CD1c-positive myeloid dendritic cell (primary cell): ENCODE measurements around the gene YWHAE.
"Not testable (repeated sequence)": the region's sequence is repeated elsewhere in the genome, so short reads cannot be mapped to it uniquely, and the experiment has no call there.

Experiments
- DNase-seq: peaks from one replicate; pipeline ENCODE4 v3.0.0-alpha.2; 2016; ENCODE audit errors: extremely low spot score

Gene YWHAE

DNA sequence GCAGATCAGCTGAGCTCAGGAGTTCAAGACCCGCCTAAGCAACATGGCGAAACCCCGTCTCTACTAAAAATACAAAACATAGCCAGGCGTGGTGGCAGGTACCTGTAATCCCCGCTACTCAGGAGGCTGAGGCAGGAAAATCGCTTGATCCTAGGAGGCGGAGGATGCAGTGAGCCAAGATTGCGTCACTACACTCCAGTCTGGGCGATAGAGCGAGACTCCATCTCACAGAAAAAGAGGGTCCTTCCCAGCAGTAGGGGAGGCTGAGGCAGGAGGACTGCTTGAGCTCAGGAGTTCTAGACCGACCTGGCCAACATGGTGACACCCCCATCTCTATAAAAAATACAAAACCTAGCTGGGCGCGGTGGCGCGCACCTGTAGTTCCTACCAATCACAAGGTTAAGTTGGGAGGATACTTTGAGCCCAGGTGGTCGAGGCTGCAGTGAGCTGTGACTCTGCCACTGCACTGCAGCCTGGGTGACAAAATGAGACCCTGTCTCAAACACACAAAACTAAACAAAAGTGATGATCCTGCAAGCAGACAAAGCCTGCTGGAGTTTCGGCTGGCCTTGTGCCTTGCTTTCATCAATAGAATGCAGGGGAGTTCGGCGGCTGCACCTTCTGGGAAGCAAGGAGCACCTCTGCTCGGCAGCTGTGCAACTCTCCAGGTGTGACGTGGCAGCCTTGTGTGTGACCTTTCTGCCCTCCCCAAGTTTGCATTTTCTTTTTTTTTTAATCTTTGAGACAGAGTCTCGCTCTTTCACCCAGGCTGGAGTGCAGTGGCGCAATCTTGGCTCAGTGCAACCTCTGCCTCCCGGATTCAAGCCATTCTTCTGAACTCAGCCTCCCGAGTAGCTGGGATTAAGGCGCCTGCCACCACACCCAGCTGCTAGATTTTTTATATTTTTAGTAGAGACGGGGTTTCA lies 12.4 kb upstream of the YWHAE start:
- no peak for DNase-seq

DNA sequence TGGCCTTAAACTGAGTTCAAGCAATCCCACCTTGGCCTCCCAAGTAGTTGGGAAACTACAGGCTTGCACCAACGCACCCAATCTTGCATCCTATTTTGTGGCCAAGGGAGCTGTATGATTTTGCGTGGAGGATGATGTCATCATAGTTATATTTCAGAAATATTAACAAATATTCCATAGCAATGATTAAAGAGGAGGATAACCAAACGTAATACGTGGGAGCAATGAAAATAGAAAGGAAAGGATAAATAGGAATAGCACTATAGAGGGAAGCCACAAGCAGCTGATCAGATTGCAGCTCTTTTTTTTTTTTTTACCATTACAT lies 2.2 kb upstream of the YWHAE start:
- DNase-seq: no peak

GRCh38 chr17:1398931-1399678 lies 917 bp downstream of the YWHAE start:
- DNase-seq: peak; percentile 69

GRCh38 chr17:1398028-1398427 lies 2.0 kb downstream of the YWHAE start:
- DNase-seq: peak; percentile 46

- DNase-seq: not testable (repeated sequence)
Observed at GRCh38 chr17:1395876-1396665, 4.0 kb downstream of the YWHAE start.

DNA sequence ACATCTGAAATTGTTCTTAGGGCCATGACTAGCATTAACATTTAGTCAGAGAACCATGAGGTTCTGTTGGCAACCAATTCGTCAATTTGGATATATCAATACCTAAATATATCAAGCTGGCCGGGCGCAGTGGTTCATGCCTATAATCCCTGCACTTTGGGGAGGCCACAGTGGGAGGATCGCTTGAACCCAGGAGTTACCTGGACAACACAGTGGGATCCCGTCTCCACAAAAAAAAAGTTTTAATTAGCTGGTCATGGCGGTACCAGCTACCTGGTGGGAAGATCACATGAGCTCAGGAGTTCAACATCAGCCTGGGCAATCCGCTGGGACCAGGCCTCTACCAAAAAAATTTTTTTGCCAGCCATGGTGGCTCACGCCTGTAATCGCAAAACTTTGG lies 8.4 kb downstream of the YWHAE start:
- no peak for DNase-seq

GRCh38 chr17:1390432-1391367 lies 9.3 kb downstream of the YWHAE start:
- DNase-seq: peak; percentile 58

GRCh38 chr17:1387490-1388227 lies 12.4 kb downstream of the YWHAE start:
- not testable (repeated sequence) for DNase-seq

DNA sequence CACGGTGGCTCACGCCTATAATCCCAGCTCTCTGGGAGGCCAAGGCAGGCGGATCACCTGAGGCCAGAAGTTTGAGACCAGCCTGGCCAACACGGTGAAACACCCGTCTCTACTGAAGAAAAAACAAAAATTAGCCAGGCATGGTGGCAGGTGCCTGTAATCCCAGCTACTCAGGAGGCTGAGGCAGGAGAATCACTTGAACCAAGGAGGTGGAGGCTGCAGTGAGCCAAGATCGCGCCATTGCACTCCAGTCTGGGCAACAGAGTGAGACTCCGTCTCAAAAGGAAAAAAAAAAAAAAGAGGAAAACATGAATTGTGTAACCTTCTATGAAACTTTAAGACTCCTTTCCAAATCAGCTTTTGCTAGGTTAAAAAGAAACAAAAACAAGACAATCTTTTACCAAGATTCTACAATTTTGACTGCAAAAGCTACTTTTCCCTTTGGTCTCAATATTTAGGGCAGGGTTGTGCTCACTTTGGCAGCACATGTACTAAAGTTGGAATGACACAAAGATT lies 13.3 kb downstream of the YWHAE start:
- not testable (repeated sequence) for DNase-seq

- no peak for DNase-seq
Observed at GRCh38 chr17:1386265-1386664, 13.8 kb downstream of the YWHAE start.

- no peak for DNase-seq
Observed at GRCh38 chr17:1385861-1386260, 14.2 kb downstream of the YWHAE start.

DNA sequence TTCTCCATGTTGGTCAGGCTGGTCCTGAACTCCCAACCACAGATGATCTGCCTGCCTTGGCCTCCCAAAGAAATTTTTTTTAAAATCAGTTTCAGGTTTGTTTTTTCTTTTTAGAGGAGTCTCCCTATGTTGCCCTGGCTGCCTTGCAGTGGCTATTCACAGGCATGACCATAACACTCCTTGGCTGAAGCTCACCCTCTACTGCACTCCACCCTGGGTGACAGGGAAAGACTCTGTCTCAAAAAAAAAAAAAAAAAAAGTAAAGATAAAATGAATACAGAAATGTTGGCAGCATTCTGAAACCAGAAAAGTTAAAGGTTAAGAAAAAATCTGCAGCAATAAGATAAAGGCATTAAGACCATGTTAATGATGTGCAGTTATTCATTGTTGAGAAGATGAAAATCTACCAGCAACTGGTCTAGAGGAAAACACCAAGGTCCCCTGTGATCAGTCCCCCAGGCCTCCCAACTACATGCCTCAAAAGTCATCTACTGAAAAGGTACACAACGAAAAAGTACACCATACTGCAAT lies 15.1 kb downstream of the YWHAE start:
- no peak for DNase-seq

DNA sequence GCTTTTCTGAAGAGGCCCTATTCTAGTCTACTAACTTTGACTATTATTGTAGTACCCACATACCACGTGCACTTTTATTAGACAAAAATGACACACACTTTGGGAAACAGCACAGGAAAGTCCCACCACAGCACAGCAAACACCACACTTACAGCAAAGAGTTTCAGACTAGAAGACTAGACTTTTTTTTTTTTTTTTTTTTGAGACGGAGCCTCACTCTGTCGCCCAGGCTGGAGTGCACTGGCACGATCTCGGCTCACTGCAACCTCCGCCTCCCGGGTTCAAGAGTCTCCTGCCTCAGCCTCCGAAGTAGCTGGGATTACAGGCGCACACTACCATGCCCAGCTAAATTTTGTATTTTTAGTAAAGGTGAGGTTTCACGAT lies 20.1 kb downstream of the YWHAE start:
- no peak for DNase-seq

DNA sequence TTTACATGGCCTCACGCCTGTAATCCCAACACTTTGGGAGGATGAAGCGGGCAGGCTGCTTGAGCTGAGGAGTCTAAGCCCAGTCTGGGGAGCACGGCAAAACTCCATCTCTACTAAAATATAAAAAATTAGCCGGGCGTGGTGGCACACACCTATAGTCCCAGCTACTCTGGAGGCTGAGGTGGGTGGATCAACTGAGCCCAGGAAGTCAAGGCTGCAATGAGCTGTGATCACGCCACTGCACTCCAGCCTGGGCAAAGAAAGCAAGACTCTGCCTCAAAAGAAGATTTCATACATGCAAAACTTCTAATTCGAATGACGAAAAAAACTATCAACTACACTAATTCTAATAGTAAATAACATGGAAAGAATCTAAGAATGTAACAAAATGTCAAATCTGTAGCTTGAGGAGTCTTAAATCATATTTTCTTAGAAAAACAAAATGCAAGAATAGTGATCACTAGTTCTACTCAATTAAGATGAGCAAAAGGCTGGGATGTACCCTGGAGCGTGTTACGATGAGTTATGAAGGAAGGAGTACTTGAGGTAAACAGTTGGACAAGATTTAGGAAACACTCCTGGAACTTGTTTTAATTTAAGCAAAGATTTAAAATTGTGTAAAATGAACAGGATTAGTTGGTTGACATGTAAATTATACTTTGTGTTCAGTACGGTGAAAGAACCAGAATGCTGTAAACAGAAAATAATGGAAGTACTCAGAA lies 20.7 kb downstream of the YWHAE start:
- no peak for DNase-seq

DNA sequence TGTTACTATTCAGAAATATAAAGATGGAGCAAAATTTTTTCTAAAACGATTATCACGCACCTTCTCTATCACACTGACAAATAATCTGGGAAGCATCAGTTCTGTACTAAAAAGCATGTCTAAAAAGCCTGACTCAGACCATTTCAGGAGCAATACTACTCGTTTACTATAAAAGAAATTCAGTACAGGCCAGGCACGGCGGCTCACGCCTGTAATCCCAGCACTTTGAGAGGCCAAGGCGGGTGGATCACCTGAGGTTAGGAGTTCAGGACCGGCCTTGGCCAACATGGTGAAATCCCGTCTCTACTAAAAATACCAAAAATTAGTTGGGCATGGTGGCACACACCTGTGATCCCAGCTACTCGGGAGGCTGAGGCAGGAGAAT lies 21.6 kb downstream of the YWHAE start:
- not testable (repeated sequence) for DNase-seq

DNA sequence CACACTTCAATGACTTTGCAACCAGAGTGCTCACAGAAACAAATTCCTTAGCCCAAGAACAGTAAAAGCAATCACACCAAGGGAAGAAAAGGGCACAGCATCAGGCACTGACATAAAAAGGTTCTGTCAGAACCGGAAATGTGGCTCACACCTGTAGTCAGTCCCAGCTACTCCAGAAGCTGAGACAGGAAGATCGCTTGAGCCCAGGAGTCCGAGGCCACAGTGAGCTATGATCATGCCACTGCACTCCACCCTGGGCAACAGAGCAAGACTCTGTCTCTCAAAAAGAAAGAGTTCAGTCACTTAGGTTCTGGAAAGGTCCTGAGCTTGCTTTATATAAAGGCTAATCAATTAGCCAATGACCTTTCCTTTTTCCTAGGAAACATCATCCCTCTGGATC lies 22.7 kb downstream of the YWHAE start:
- no peak for DNase-seq

- no peak for DNase-seq
Observed at GRCh38 chr17:1376061-1376460, 24.0 kb downstream of the YWHAE start.

GRCh38 chr17:1375615-1376014 lies 24.4 kb downstream of the YWHAE start:
- no peak for DNase-seq

DNA sequence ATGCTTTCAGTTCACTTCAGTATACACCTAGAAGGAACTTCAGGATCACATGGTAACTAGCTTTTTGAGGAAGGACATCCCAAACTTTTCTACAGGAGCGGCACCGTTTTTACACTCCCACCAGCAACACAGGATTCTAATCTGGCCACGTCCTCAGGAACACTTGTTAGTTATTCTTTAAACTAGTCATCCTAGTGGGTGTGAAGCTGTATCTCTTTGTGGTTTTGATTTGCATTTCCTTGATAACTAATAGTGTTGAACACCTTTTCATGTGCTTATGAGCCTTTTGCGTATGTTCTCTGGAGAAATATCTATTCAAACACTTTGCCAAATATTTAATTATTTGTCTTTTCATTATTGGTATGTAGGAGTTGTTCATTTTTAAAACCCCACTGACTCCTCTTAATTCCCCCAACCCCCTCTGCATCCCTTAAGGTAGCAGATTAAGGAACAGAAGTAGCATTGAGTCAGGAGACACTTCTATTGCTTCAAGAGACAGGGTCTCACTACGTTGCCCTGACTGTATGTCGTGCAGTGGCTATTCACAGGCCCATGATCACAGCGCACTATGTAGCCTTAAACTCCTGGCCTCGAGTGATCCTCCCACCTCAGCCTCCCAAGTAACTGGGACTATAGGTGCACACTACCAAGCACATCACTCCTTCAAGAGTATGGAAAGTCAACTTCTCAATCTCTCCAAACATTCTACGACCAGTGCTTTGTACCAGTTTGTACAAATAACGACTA lies 25.4 kb downstream of the YWHAE start:
- DNase-seq: peak; percentile 23
